Thyroid gland (tissue), 4 donors: ENCODE measurements around the gene TRAPPC3L.

Experiments used
- CTCF ChIP-seq, 6 experiments: fragments of 200-600 bp in 3 of 6; fragments of 450-650 bp in 3 of 6; sonication (generic) in 3 of 6; IDR thresholded peaks; one replicate each; pipeline ENCODE4 v1.5.1; 2016 to 2019; ENCODE audit warnings: antibody characterized with exemption in 6 of 6, mild to moderate bottlenecking in 2 of 6, inconsistent platforms in 1 of 6, moderate library complexity in 1 of 6
- POLR2A ChIP-seq, 2 donors: fragments of 450-650 bp; IDR thresholded peaks; one replicate each; pipeline ENCODE4 v1.6.1; 2017; ENCODE audit warnings: antibody characterized with exemption in 2 of 2, mild to moderate bottlenecking in 2 of 2, moderate library complexity in 1 of 2

- TF ChIP-seq CTCF (IDR thresholded peaks at IDR 0.05) (no peak), POLR2A (IDR thresholded peaks at IDR 0.05) (no peak)
Observed at GRCh38 chr6:116575227-116575626, 29.7 kb upstream of the TRAPPC3L start.
